Activated T-helper 1 cell treated with Interleukin-2 at 50 U/mL for 16 hours (primary cell): ENCODE measurements around the gene MSH4.
"Not testable (repeated sequence)": the region's sequence is repeated elsewhere in the genome, so short reads cannot be mapped to it uniquely, and the experiment has no call there.

Experiments used
- DNase-seq: peaks from one replicate; pipeline ENCODE4 v3.0.0-alpha.2; 2020; ENCODE audit warnings: low read depth

MSH4 gene

GRCh38 chr1:75797273-75797588, 549 bp downstream of the MSH4 start:
- no peak for DNase-seq

GRCh38 chr1:75797606-75798216, 1.0 kb downstream of the MSH4 start:
- DNase-seq, result no peak

GRCh38 chr1:75801480-75801879, 4.8 kb downstream of the MSH4 start:
- DNase-seq, result not testable (repeated sequence)

- no peak for DNase-seq
These were observed 12.2 kb downstream of the MSH4 start for GRCh38 chr1:75808921-75809320.

GRCh38 chr1:75810113-75810512, 13.4 kb downstream of the MSH4 start:
- not testable (repeated sequence) for DNase-seq

GRCh38 chr1:75811211-75811981, 14.7 kb downstream of the MSH4 start:
- DNase-seq, result no peak

DNA sequence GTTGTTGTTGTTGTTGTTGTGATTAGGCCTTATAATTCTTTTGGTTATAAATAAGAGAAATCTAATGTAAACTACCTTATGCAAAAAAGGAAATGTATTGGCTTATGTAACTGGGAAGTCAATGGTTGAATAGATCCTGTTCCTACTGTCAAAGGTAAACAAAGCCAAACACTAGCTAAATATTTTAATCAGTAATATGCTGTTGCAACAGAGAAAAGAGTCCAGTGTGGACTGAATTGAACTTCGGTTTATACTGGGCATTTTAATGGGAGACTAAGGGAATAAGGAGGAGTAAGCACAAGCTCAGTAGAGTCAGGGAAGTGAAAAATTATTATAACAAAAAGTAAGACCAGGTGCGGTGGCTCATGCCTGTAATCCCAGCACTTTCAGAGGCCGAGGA, 15.4 kb downstream of the MSH4 start:
- DNase-seq, result no peak

DNA sequence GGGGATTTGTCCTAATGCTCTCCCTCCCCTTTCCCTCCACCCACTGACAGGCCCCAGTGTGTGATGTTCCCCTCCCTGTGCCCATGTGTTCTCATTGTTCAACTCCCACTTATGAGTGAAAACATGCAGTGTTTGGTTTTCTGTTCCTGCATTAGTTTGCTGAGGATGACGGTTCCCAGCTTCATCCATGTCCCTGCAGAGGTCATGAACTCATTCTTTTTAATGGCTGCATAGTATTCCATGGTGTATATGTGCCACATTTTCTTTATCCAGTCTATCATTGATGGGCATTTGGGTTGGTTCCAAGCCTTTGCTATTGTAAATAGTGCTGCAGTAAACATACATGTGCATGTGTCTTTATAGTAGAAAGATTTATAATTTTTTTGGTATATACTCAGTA, 26.9 kb downstream of the MSH4 start:
- not testable (repeated sequence) for DNase-seq

DNA sequence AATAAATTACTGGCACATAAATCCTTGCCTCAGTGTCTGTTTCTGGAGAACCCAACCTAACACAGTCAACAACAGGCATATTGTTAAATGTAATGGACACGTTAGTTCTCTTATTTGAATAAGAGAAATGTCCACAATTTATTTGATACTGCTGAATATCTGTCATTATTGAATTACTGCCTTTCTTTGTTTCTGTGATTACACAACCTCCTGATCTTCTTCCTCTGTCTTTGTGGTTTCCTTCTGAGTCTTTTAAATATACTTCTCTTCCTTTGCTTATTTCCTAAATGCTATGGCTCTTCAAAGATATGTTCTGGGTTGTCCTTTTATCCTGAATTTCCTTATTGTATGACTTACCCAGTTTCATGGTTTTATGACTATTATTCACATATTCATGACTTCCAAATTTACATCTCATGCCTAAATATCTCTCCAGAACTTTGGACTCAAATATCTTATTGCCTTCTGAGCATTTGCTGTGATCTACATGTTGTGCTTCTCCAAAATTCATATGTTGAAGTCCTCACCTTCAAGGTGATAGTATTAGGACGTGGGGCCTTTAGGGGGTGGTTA, 39.9 kb downstream of the MSH4 start:
- DNase-seq, result no peak

DNA sequence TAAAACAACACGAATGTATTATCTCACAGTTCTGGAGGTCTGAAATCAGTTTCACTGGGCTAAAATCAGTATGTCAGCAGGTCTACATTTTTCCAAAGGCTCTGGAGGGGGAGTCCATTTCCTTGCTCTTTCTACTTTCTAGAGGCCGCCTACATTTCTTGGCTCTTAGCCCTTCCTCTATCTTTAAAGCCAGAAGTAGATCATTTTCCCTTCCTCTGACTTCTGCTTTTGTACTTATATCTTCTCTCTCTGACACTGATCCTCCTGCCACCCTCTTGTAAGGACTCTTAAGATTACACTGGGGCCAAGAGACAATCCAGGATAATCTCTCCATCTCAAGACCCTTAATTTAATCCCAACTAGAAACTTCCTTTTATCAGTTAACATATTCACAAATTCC, 41.4 kb downstream of the MSH4 start:
- no peak for DNase-seq

- DNase-seq, result no peak
These were observed 44.7 kb downstream of the MSH4 start for GRCh38 chr1:75841421-75841820.

GRCh38 chr1:75845576-75845975, 48.9 kb downstream of the MSH4 start:
- no peak for DNase-seq

DNA sequence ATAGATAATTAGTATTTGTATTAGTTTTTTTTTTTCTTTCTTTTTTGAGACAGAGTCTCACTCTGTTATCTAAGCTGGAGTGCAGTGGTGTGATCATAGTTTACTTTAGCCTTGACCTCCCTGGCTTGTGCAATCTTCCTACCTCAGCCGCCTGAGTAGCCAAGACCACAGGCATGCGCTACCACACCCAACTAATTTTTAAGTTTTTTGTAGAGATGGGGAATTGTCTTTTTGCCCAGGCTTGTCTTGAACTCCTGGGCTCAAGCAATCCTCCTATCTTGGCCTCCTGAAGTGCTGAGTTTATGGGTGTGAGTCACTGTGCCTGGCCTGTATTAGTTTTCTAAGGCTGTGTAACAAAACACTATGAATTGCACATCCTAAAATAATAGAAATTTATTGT, 58.3 kb downstream of the MSH4 start:
- DNase-seq, result no peak

- DNase-seq, result no peak
These were observed 59.1 kb downstream of the MSH4 start for GRCh38 chr1:75855734-75856133.

- DNase-seq, result no peak
These were observed 65.1 kb downstream of the MSH4 start for GRCh38 chr1:75861831-75862230.

- no peak for DNase-seq
These were observed 74.3 kb downstream of the MSH4 start for GRCh38 chr1:75870951-75871350.

- DNase-seq, result no peak
These were observed 83.3 kb downstream of the MSH4 start for GRCh38 chr1:75879985-75880384.

GRCh38 chr1:75884437-75884836, 87.8 kb downstream of the MSH4 start:
- DNase-seq, result no peak

GRCh38 chr1:75901371-75901770, 104.7 kb downstream of the MSH4 start:
- no peak for DNase-seq

- DNase-seq, result no peak
These were observed 112.1 kb downstream of the MSH4 start for GRCh38 chr1:75908717-75909152.

GRCh38 chr1:75916834-75917233, 120.2 kb downstream of the MSH4 start:
- no peak for DNase-seq

DNA sequence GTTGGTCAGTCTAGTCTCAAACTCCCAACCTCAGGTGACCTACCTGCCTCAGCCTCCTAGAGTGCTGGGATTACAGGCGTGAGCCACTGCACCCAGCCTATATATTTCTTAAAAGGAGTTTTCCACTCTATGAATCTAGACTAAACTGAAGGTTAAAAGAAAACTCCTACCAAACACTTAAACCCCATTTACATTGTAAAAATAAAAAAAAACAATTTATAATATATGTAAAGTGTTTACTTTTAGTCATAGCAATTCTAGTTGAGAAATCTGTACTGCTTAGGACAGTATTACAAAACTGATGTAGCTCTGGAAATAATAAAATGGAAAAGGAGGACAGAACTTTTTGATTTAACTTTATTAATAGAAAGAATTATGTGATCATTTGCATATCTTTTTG, 126.0 kb downstream of the MSH4 start:
- DNase-seq, result no peak

DNA sequence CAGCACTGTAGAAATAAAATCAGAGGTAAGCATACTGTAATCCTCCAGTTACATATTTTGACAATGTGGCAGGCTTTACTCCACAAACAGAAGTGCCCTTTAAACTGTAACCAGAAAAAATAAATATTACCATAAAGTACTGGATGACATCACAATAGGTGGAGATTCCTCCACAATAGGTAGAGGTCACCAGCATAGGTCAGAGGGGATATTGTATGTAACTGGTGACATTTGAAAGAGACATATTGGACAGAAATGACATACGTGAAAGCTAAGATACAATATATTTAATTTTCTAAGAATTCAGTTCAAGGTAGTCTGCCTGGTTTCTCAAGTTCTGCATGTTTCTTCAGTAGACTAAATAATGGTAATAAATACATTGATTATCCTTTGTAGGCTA, 135.6 kb downstream of the MSH4 start, which contains the start of gene ASB17:
TSS of gene ASB17 (minus strand) at position 101 of the 400 bp plus-strand sequence. CDS start 113 bp downstream, outside the sequence.
- no peak for DNase-seq

GRCh38 chr1:75937034-75937433, 140.4 kb downstream of the MSH4 start:
- no peak for DNase-seq
